Measurements from ENCODE around the gene CELSR2.

- TF ChIP-seq CTCF (conservative IDR thresholded peaks at IDR 0.05; ENCODE audit: low read length) (0 out of 2 replicates have a peak, but pooled peaks have one; percentile 19), EZH2phosphoT487 (IDR thresholded peaks at IDR 0.05; ENCODE audit: borderline replicate concordance, low read depth, low read length) (no peak)
These were observed 46.5 kb downstream of the CELSR2 start for GRCh38 chr1:109295712-109296415.

Data from OCI-LY7 (cell line).